ENCODE results near the gene SPTBN1. TPM values are rescaled to one million over a fixed set of nuclear protein-coding genes. Genes with fewer than 3 reads are reported as not detected.
A peak's percentile ranks its signal among the peaks of the same experiment; 100 is the strongest.

SPTBN1 gene
- total RNA-seq, 1 donor from 2014 or later, result 83.2 TPM

- Mint-ChIP-seq H3K27me3 (no peaks in the 10 kb centered on the region), H3K27ac (peak overlapping the region; percentile 47), H3K4me1 (peaks cover 81% of the 10 kb centered on the region), H3K36me3 (ENCODE audit: low read depth) (peaks cover 41% of the 10 kb centered on the region), H3K9me3 (no peaks in the 10 kb centered on the region), H3K4me3 (no peak overlapping the region)
- intact Hi-C loops (cut with micrococcal nuclease), result no loop called here
- no peak for DNase-seq
- TF ChIP-seq, protein P1, sequence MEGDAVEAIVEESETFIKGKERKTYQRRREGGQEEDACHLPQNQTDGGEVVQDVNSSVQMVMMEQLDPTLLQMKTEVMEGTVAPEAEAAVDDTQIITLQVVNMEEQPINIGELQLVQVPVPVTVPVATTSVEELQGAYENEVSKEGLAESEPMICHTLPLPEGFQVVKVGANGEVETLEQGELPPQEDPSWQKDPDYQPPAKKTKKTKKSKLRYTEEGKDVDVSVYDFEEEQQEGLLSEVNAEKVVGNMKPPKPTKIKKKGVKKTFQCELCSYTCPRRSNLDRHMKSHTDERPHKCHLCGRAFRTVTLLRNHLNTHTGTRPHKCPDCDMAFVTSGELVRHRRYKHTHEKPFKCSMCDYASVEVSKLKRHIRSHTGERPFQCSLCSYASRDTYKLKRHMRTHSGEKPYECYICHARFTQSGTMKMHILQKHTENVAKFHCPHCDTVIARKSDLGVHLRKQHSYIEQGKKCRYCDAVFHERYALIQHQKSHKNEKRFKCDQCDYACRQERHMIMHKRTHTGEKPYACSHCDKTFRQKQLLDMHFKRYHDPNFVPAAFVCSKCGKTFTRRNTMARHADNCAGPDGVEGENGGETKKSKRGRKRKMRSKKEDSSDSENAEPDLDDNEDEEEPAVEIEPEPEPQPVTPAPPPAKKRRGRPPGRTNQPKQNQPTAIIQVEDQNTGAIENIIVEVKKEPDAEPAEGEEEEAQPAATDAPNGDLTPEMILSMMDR (IDR thresholded peaks at IDR 0.05), result no peak
- POLR2A ChIA-PET, result interaction anchor here (0.8 to 1.2 kb wide), 3 partner anchors 18 to 44 kb away, joined by 3 read pairs; no protein-coding TSS in a partner anchor
- no peak for ATAC-seq (ENCODE audit: low read depth)
- CTCF ChIA-PET, result interaction anchor here (1.4 kb wide), 1 partner anchor 102 kb away, joined by 3 read pairs; no protein-coding TSS in a partner anchor
Measured at GRCh38 chr2:54602736-54603322, 146.7 kb downstream of the SPTBN1 start.

DNA sequence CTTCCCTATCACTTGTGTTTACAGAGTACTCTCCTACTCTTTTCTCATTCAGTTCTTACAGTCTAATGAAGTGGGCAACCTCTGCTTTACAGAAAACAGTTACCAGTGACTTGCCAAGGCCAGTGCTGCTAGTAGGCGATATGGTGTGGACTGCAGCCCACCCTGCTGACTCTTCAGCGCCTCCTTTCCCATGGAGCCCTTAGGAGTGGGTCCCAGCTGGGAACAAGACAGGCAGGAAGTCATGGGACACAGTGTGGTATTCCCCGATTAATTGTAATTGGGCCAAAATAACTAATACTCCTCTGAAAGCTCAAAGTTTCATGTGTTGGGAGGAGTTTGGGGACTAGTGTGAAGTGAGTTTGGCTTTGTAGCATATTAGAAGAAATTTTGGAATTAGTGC is 147.2 kb downstream of the SPTBN1 start:
- Mint-ChIP-seq H3K4me1 (peaks cover 81% of the 10 kb centered on the region), H3K4me3 (no peak overlapping the region), H3K27ac (peak overlapping the region; percentile 47), H3K27me3 (no peaks in the 10 kb centered on the region), H3K36me3 (ENCODE audit: low read depth) (peaks cover 45% of the 10 kb centered on the region), H3K9me3 (no peaks in the 10 kb centered on the region)
- intact Hi-C loops (cut with micrococcal nuclease), result no loop called here
- ATAC-seq (ENCODE audit: low read depth) (no peak), DNase-seq (no peak)
- POLR2A ChIA-PET, result interaction anchor here (0.7 to 3.1 kb wide), 4 partner anchors 9 to 45 kb away, joined by 3 to 15 read pairs (median 6); no protein-coding TSS in a partner anchor
- CTCF ChIA-PET, result interaction anchor here (1.4 kb wide), 1 partner anchor 101 kb away, joined by 3 read pairs; no protein-coding TSS in a partner anchor
- TF ChIP-seq, protein P1 (IDR thresholded peaks at IDR 0.05), result no peak

- TF ChIP-seq, protein P1 (IDR thresholded peaks at IDR 0.05), result no peak
- peaks cover 79% of the 10 kb centered on the region for H3K4me1 Mint-ChIP-seq
- peak overlapping the region; percentile 30 for H3K27ac Mint-ChIP-seq
- DNase-seq (no peak), ATAC-seq (ENCODE audit: low read depth) (no peak)
- intact Hi-C loops (cut with micrococcal nuclease), result loop anchor here (1.0 to 2.0 kb wide), 3 partner anchors 7 to 81 kb away; no protein-coding TSS in a partner anchor
- no peak overlapping the region for H3K4me3 Mint-ChIP-seq
- H3K27me3 Mint-ChIP-seq, result no peaks in the 10 kb centered on the region
- ChIA-PET CTCF (interaction anchor here (1.4 kb wide), 1 partner anchor 101 kb away, joined by 3 read pairs; no protein-coding TSS in a partner anchor), POLR2A (interaction anchor here (0.7 to 3.1 kb wide), 4 partner anchors 9 to 45 kb away, joined by 3 to 15 read pairs (median 6); no protein-coding TSS in a partner anchor)
- no peaks in the 10 kb centered on the region for H3K9me3 Mint-ChIP-seq
- peaks cover 43% of the 10 kb centered on the region for H3K36me3 Mint-ChIP-seq (ENCODE audit: low read depth)
Measured at GRCh38 chr2:54603796-54604195, 147.7 kb downstream of the SPTBN1 start.

- Mint-ChIP-seq H3K4me3 (peak overlapping the region; percentile 62), H3K27me3 (no peaks in the 10 kb centered on the region), H3K9me3 (no peaks in the 10 kb centered on the region), H3K4me1 (peaks cover 81% of the 10 kb centered on the region), H3K27ac (peak overlapping the region; percentile 77), H3K36me3 (ENCODE audit: low read depth) (peaks cover 32% of the 10 kb centered on the region)
- peak; percentile 40 for ATAC-seq (ENCODE audit: low read depth)
- TF ChIP-seq, protein P1 (IDR thresholded peaks at IDR 0.05), result no peak
- POLR2A ChIA-PET, result interaction anchor here (1.0 to 3.1 kb wide), 3 partner anchors 30 to 46 kb away, joined by 4 to 15 read pairs (median 4); no protein-coding TSS in a partner anchor
- DNase-seq, result no peak
- CTCF ChIA-PET, result interaction anchor here (0.9 to 1.9 kb wide), 4 partner anchors 12 to 99 kb away, joined by 3 to 9 read pairs (median 4); no protein-coding TSS in a partner anchor
- intact Hi-C loops (cut with micrococcal nuclease), result loop anchor here (1.0 to 2.0 kb wide), 3 partner anchors 9 to 82 kb away; no protein-coding TSS in a partner anchor
Measured at GRCh38 chr2:54604871-54605270, 148.7 kb downstream of the SPTBN1 start.

GRCh38 chr2:54605836-54606235 is 149.7 kb downstream of the SPTBN1 start:
- no peak overlapping the region for H3K4me3 Mint-ChIP-seq
- TF ChIP-seq, protein P1 (IDR thresholded peaks at IDR 0.05), result no peak
- H3K4me1 Mint-ChIP-seq, result peaks cover 85% of the 10 kb centered on the region
- intact Hi-C loops (cut with micrococcal nuclease), result loop anchor here (2.0 kb wide), 2 partner anchors 49 to 83 kb away; no protein-coding TSS in a partner anchor
- H3K27me3 Mint-ChIP-seq, result no peaks in the 10 kb centered on the region
- H3K36me3 Mint-ChIP-seq (ENCODE audit: low read depth), result peaks cover 25% of the 10 kb centered on the region
- ATAC-seq (ENCODE audit: low read depth) (no peak), DNase-seq (no peak)
- ChIA-PET CTCF (interaction anchor here (1.2 to 1.9 kb wide), 3 partner anchors 47 to 98 kb away, joined by 3 to 9 read pairs (median 5); no protein-coding TSS in a partner anchor), POLR2A (interaction anchor here (0.6 to 3.1 kb wide), 4 partner anchors 29 to 256 kb away, joined by 3 to 15 read pairs (median 4); no protein-coding TSS in a partner anchor)
- H3K9me3 Mint-ChIP-seq, result no peaks in the 10 kb centered on the region
- H3K27ac Mint-ChIP-seq, result peak overlapping the region; percentile 8
